ENCODE measurements around the gene CCDC9. TPM values are rescaled to one million over a fixed set of nuclear protein-coding genes. Genes with fewer than 3 reads are reported as not detected.
A peak's percentile ranks its signal among the peaks of the same experiment; 100 is the strongest.

The CCDC9 gene
- total and polyA plus RNA-seq, 2 of the 13 experiments (the other 11 are each of a cell fraction or from before 2014, with no cell fraction given), result 2.9 to 6.3 TPM

DNA sequence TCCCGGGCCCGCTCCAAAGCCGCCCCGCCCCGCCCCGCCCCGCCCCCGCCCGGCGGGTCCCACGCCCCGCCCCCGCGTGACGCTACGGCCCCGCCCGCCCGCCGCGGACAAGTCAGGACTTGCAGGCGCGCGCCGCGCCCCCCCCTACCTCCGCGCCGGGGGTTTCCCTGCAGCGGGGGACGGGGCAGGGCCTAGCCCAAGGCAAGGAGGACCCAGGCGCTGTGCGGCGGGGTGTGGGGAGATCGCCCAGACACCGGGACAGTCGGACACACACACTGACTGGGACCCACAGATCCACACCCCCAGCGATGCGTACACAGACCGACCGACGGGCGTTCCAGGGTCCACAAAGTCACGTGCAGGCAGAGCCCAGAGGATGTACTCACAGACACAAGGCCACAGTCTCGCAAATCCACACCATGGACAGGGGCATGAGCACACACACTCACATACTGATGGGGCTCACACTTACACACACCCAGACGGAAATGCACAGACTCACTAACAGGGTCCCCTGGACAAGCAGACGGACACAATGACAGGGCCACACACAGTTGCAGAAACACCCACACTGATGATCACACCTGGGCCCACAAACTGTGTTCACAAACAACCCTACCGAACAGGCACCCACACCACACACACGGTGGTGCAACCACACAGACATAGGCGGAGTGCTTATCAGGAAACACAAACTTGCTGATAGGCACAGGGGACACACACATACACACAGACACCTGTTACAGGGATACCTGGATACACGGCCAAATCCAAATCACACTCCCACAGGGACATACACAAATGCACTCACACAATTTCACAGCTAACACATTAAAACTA lies 24.9 kb upstream of the CCDC9 start (continued):
- no peak for TF ChIP-seq HDAC6 (IDR thresholded peaks at IDR 0.05; ENCODE audit: low read depth, low read length)
- TF ChIP-seq, protein P1, sequence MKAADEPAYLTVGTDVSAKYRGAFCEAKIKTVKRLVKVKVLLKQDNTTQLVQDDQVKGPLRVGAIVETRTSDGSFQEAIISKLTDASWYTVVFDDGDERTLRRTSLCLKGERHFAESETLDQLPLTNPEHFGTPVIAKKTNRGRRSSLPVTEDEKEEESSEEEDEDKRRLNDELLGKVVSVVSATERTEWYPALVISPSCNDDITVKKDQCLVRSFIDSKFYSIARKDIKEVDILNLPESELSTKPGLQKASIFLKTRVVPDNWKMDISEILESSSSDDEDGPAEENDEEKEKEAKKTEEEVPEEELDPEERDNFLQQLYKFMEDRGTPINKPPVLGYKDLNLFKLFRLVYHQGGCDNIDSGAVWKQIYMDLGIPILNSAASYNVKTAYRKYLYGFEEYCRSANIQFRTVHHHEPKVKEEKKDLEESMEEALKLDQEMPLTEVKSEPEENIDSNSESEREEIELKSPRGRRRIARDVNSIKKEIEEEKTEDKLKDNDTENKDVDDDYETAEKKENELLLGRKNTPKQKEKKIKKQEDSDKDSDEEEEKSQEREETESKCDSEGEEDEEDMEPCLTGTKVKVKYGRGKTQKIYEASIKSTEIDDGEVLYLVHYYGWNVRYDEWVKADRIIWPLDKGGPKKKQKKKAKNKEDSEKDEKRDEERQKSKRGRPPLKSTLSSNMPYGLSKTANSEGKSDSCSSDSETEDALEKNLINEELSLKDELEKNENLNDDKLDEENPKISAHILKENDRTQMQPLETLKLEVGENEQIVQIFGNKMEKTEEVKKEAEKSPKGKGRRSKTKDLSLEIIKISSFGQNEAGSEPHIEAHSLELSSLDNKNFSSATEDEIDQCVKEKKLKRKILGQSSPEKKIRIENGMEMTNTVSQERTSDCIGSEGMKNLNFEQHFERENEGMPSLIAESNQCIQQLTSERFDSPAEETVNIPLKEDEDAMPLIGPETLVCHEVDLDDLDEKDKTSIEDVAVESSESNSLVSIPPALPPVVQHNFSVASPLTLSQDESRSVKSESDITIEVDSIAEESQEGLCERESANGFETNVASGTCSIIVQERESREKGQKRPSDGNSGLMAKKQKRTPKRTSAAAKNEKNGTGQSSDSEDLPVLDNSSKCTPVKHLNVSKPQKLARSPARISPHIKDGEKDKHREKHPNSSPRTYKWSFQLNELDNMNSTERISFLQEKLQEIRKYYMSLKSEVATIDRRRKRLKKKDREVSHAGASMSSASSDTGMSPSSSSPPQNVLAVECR (CRISPR knock-in tag; IDR thresholded peaks at IDR 0.05; ENCODE audit: borderline replicate concordance), result peak; percentile 82
- TF ChIP-seq, protein P2, sequence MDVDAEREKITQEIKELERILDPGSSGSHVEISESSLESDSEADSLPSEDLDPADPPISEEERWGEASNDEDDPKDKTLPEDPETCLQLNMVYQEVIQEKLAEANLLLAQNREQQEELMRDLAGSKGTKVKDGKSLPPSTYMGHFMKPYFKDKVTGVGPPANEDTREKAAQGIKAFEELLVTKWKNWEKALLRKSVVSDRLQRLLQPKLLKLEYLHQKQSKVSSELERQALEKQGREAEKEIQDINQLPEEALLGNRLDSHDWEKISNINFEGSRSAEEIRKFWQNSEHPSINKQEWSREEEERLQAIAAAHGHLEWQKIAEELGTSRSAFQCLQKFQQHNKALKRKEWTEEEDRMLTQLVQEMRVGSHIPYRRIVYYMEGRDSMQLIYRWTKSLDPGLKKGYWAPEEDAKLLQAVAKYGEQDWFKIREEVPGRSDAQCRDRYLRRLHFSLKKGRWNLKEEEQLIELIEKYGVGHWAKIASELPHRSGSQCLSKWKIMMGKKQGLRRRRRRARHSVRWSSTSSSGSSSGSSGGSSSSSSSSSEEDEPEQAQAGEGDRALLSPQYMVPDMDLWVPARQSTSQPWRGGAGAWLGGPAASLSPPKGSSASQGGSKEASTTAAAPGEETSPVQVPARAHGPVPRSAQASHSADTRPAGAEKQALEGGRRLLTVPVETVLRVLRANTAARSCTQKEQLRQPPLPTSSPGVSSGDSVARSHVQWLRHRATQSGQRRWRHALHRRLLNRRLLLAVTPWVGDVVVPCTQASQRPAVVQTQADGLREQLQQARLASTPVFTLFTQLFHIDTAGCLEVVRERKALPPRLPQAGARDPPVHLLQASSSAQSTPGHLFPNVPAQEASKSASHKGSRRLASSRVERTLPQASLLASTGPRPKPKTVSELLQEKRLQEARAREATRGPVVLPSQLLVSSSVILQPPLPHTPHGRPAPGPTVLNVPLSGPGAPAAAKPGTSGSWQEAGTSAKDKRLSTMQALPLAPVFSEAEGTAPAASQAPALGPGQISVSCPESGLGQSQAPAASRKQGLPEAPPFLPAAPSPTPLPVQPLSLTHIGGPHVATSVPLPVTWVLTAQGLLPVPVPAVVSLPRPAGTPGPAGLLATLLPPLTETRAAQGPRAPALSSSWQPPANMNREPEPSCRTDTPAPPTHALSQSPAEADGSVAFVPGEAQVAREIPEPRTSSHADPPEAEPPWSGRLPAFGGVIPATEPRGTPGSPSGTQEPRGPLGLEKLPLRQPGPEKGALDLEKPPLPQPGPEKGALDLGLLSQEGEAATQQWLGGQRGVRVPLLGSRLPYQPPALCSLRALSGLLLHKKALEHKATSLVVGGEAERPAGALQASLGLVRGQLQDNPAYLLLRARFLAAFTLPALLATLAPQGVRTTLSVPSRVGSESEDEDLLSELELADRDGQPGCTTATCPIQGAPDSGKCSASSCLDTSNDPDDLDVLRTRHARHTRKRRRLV (CRISPR knock-in tag; IDR thresholded peaks at IDR 0.05), result no peak
- TF ChIP-seq NFKB2 (CRISPR knock-in tag; IDR thresholded peaks at IDR 0.05; ENCODE audit: borderline replicate concordance), result peak; percentile 90; the same call in 1 of the 2 replicates
- no peak for TF ChIP-seq ZNF724P (CRISPR knock-in tag; IDR thresholded peaks at IDR 0.05; ENCODE audit: borderline replicate concordance)
- TF ChIP-seq, protein P3, sequence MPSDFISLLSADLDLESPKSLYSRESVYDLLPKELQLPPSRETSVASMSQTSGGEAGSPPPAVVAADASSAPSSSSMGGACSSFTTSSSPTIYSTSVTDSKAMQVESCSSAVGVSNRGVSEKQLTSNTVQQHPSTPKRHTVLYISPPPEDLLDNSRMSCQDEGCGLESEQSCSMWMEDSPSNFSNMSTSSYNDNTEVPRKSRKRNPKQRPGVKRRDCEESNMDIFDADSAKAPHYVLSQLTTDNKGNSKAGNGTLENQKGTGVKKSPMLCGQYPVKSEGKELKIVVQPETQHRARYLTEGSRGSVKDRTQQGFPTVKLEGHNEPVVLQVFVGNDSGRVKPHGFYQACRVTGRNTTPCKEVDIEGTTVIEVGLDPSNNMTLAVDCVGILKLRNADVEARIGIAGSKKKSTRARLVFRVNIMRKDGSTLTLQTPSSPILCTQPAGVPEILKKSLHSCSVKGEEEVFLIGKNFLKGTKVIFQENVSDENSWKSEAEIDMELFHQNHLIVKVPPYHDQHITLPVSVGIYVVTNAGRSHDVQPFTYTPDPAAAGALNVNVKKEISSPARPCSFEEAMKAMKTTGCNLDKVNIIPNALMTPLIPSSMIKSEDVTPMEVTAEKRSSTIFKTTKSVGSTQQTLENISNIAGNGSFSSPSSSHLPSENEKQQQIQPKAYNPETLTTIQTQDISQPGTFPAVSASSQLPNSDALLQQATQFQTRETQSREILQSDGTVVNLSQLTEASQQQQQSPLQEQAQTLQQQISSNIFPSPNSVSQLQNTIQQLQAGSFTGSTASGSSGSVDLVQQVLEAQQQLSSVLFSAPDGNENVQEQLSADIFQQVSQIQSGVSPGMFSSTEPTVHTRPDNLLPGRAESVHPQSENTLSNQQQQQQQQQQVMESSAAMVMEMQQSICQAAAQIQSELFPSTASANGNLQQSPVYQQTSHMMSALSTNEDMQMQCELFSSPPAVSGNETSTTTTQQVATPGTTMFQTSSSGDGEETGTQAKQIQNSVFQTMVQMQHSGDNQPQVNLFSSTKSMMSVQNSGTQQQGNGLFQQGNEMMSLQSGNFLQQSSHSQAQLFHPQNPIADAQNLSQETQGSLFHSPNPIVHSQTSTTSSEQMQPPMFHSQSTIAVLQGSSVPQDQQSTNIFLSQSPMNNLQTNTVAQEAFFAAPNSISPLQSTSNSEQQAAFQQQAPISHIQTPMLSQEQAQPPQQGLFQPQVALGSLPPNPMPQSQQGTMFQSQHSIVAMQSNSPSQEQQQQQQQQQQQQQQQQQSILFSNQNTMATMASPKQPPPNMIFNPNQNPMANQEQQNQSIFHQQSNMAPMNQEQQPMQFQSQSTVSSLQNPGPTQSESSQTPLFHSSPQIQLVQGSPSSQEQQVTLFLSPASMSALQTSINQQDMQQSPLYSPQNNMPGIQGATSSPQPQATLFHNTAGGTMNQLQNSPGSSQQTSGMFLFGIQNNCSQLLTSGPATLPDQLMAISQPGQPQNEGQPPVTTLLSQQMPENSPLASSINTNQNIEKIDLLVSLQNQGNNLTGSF (CRISPR knock-in tag; IDR thresholded peaks at IDR 0.05), result 0 out of 2 replicates have a peak, but pooled peaks have one; percentile 61
- no peak; the same call in 1 of the 2 replicates for TF ChIP-seq KLF11 (CRISPR knock-in tag; IDR thresholded peaks at IDR 0.05)
- no peak for TF ChIP-seq ZNF17 (CRISPR knock-in tag; IDR thresholded peaks at IDR 0.05)
- TF ChIP-seq ZFP37 (CRISPR knock-in tag; IDR thresholded peaks at IDR 0.05; ENCODE audit: borderline replicate concordance), result no peak
- TF ChIP-seq CENPX (CRISPR knock-in tag; IDR thresholded peaks at IDR 0.05), result no peak
- peak; percentile 65; the same call in 1 of the 2 replicates for TF ChIP-seq ZNF558 (CRISPR knock-in tag; IDR thresholded peaks at IDR 0.05; ENCODE audit: borderline replicate concordance)
- TF ChIP-seq ZNF605 (CRISPR knock-in tag; IDR thresholded peaks at IDR 0.05), result peak; percentile 20; the same call in 1 of the 2 replicates
- no peak for TF ChIP-seq TCF7L2 (IDR thresholded peaks at IDR 0.05; ENCODE audit: low read depth, low read length)
